Right lung (tissue), 10 donors: ENCODE measurements around the gene CALCR. TPM values are rescaled to one million over a fixed set of nuclear protein-coding genes. Genes with fewer than 3 reads are reported as not detected.
"Not testable (repeated sequence)": the region's sequence is repeated elsewhere in the genome, so short reads cannot be mapped to it uniquely, and the experiment has no call there.

Experiments used
- DNase-seq, 2 donors: peaks; one replicate each; pipeline ENCODE4 v3.0.0-alpha.2; 2013
- long read RNA-seq, 8 donors: transcript quantifications; one replicate each; lab custom pipeline, GENCODE V29; 2026
- polyA plus RNA-seq, 5 donors: library from polyadenylated mRNA; unstranded; fragments of 120-200 nt; gene quantifications; one replicate each; pipeline versions ENCODE4 v1.2.1 to v1.2.3, GENCODE V29; 2013; ENCODE audit warnings: inconsistent platforms in 1 of 5, low replicate concordance in 1 of 5; ENCODE audit not compliant: insufficient read length in 5 of 5, insufficient read depth in 1 of 5

The CALCR gene
- polyA plus RNA-seq: under 1 TPM in 1 of 5 donors, not detected in 4; 0.24 TPM
- long read RNA-seq, donor 1: 0 reads
- long read RNA-seq, donor 2: 0 reads
- long read RNA-seq, donor 3: 0 reads
- long read RNA-seq, donor 4: 0 reads
- long read RNA-seq, donor 5: 0 reads
- long read RNA-seq, donor 6: 0 reads
- long read RNA-seq, donor 7: 0 reads
- long read RNA-seq, donor 8: 0 reads

GRCh38 chr7:93574646-93575554 is at the start of gene CALCR:
TSS of gene CALCR (minus strand) at chr7:93574724. CDS start at chr7:93486981, 87,743 bp downstream.
- no peak for DNase-seq

DNA sequence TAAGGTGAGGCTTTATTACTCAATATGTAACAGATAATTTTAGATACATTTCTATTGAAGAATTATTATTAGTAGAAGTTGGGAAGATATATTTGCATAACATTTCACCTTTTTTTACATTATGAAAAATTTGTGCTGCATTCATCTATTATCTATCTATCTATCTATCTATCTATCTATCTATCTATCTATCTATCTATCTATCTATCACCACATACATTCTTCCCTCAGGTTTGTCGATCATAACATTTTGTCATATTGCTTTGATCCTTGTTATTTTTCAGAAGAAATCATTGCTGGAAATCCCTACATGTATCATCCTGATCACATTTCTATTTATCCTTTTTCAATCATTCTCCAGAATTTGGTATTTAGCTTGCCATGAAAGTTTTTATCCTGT is 49.3 kb upstream of the CALCR start:
- no peak for DNase-seq

- DNase-seq: no peak
These were observed 47.8 kb upstream of the CALCR start for GRCh38 chr7:93622036-93623033.

DNA sequence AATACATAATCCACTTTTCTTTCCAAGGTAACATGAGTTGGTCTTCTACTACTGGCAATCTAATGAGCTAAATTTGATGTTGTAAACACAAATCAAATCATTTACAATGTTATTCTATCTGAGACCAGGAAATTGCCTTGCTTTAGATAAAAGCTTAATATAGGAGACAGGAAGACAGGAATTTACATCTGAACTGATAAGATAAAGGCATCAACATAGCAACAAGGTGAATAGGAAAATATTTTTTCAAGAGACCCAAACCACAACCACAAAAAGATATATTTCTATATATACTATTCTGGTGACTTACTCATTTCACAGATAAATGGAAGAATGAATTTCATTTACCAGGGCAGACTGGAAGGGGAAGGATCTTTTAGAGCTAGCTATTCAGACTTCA is 46.3 kb upstream of the CALCR start:
- no peak for DNase-seq

- no peak for DNase-seq
These were observed 45.5 kb upstream of the CALCR start for GRCh38 chr7:93620057-93620456.

DNA sequence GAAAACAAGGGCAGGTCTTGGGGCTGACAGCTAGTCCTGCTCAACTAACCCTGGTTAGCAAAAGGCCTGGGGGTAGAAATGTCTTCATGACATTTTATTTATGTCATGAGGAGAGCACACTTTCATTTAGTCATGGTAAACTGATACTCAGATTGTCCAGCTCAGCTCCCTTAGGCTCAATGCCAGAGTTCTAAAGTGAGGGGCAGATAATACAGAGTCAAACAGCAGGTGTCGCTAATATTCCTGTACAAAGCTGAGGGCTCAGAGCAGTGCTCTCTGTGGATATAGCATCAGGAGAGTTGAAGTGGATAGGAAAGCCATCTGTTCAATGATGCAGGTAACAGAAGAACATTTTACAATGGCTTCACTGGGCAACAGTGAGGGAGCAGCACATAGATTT is 26.8 kb upstream of the CALCR start:
- no peak for DNase-seq

DNA sequence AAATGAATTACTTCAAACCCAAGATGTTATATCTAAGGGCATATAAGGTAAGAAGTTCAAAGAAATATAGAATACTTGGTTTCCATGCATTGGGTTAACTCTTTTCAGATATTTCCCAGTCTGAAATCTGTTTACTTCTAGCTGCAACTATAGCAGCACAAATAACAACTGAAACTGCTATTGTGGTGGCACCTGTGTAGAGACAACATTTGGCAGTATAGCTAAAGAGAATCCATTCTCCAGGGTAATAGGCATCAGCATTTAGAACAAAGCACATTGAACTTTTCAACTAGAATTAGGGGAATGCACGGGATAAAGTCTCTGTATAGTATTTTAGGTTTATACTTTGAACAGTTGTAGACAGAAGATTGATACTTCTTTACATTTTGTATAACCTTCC is 19.7 kb upstream of the CALCR start:
- no peak for DNase-seq

GRCh38 chr7:93592588-93593266 is 18.2 kb upstream of the CALCR start:
- DNase-seq: no peak

DNA sequence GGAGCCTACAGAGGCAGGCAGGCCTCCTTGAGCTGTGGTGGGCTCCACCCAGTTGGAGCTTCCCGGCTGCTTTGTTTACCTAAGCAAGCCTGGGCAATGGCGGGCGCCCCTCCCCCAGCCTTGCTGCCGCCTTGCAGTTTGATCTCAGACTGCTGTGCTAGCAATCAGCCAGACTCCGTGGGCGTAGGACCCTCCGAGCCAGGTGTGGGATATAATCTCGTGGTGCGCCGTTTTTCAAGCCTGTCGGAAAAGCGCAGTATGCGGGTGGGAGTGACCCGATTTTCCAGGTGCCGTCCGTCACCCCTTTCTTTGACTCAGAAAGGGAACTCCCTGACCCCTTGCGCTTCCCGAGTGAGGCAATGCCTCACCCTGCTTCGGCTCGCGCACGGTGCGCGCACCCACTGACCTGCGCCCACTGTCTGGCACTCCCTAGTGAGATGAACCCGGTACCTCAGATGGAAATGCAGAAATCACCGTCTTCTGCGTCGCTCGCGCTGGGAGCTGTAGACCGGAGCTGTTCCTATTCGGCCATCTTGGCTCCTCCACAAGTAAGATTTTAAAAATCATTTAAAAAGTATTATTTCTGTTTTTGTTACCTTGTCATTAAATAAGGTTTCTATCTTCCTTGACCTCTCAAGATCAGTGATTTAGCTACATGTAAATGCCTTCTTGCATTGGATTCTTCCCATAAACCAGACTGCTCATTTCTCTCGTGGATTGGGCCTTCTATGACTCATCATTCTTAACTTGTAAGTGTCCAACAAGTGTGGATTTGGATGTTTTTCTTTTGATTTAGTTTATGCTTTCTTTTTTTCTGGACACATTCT is 16.9 kb upstream of the CALCR start:
- not testable (repeated sequence) for DNase-seq

GRCh38 chr7:93586479-93586865 is 11.9 kb upstream of the CALCR start:
- DNase-seq: not testable (repeated sequence)

DNA sequence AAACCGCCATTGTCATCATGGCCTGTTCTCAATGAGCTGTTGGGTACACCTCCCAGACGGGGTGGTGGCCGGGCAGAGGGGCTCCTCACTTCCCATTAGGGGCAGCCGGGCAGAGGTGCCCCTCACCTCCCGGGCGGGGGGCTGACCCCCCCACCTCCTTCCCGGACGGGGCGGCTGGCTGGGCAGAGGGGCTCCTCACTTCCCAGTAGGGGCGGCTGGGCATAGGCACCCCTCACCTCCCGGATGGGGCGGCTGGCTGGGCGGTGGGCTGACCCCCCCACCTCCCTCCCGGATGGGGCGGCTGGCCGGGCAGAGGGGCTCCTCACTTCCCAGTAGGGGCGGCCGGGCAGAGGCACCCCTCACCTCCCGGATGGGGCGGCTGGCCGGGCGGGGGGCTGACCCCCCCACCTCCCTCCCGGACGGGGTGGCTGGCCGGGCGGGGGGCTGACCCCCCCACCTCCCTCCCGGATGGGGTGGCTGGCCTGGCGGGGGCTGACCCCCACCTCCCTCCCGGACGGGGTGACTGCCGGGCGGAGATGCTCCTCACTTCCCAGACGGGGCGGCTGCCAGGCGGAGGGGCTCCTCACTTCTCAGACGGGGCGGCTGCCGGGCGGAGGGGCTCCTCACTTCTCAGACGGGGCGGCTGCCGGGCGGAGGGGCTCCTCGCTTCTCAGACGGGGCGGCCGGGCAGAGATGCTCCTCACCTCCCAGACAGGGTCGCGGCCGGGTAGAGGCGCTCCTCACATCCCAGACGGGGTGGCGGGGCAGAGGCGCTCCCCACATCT is 11.4 kb upstream of the CALCR start:
- DNase-seq: not testable (repeated sequence)

DNA sequence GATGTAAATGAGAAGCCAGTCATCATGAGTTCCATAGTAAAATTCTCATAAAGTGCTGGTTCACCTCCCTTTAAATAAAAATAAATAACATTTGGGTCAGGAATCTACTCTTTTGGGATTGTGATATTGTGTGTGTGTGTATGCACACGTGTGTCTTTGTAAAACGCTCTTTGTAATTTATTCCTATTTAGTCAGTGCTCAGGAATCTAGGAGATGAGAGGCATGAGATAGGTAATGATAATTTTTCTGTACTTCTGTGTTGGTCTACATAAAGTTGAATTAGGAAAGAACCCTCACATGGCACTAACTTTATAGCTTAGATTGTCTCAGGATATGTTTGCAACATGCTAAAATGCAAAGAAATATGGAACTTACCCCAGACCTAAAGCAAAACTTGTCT is 4.9 kb upstream of the CALCR start:
- DNase-seq: no peak

DNA sequence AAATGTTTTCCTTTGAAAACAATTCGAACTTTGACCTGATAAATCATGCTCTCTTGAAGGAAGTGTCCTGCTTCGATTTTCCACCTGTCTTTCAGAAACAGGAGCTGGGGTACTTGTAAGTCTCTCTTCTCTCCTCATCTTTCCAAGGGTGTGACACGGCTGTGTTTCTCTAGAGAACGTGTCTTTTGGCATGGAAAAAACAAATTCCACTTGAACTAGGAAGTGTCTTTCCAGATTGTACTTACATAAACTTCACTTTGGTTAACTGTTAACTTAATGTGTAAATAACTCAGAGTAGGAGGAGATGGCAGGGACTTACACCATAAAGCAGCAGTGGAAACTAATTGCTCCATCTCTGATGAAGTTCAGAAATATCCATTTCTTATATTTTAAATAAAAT is 4.2 kb upstream of the CALCR start:
- DNase-seq: no peak

- no peak for DNase-seq
These were observed 1.3 kb upstream of the CALCR start for GRCh38 chr7:93575555-93576399.

- no peak for DNase-seq
These were observed 267 bp downstream of the CALCR start for GRCh38 chr7:93574269-93574645.

- DNase-seq: no peak
These were observed 5.3 kb downstream of the CALCR start for GRCh38 chr7:93569189-93569588.

DNA sequence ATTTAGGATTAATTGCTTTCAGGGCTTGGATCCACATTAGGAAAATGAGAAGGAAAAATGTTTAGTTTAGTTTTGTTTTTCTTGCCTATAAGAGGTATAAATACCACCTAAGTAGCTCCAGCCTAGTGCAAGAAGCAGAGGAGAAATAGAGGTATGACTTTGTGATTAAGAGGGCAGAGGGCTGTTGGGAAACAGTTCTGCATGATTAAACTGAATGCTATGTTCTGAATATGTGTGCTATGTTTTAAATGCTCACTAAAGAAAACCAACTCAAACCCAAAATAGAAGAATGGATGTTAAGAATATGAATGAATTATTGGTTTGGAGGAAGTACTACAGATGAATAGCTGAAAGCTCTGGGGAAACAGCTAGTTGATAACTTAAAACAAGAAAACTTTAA is 7.6 kb downstream of the CALCR start:
- no peak for DNase-seq

GRCh38 chr7:93563584-93563983 is 10.9 kb downstream of the CALCR start:
- no peak for DNase-seq

DNA sequence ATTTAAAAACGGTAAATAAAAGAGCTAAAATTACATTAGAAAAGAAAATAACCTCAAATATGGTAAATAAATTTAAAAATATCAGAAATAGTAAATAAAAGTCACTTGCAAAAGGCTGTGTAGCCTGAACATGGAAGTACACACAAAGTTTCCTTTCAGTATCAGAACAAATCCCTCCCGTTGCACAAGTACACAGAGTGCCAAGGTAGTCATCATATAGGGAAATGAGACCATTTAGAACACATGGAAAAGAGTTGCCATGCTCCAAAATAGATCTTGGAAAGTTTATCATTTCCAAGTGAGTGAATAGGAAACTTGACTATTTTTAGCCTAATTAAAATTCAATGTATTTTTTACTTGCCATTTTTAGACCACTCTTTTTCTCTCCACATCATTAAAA is 11.6 kb downstream of the CALCR start:
- DNase-seq: no peak
